ENCODE data around the gene MRPL58. TPM values are rescaled to one million over a fixed set of nuclear protein-coding genes. Genes with fewer than 3 reads are reported as not detected.

The MRPL58 gene
- total and polyA plus RNA-seq, 2 of the 8 experiments (the other 6 are each of a cell fraction or from before 2014, with no cell fraction given) = 43.6 to 49.1 TPM

DNA sequence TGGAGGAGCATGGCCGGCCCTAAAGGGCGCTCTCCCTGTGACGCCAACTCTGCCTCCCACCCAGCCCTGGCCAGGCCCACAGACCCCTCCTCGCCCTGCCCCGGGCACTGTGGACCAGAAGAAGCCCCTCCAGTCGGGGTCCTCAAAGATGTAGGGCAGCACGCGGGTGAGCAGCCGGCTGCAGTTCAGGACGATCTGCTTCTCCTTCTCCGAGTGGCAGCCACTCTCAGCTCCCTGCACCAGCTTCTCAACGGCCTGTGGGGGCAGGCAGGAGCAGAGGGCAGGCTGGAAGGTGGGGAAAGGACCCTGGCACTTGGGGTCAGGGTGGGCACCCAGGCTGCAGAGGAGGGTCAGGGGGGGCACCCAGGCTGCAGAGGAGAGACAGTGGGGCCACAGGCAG, 48.8 kb upstream of the MRPL58 start:
- Histone ChIP-seq H3K9ac (replicated peaks in 1 of 4; ENCODE audit: extremely low read depth in 1 of 4, low read depth in 3 of 4, low read length in 3 of 4) (no peak overlapping the region), H3K79me1 (ENCODE audit: low read depth, low read length) (no peaks in the 10 kb centered on the region), H3K23me2 (ENCODE audit: low read depth, low read length) (0 out of 2 replicates have a peak, but pooled peaks cover 3% of the 10 kb centered on the region), H3K4me2 (ENCODE audit: insufficient read depth in 1 of 2, low read depth in 2 of 2, low read length in 2 of 2) (no peak overlapping the region), H4K91ac (replicated peaks; ENCODE audit: insufficient read length, low read length) (no peak overlapping the region), H3K18ac (ENCODE audit: extremely low read depth, low read length) (no peak overlapping the region), H4K5ac (ENCODE audit: insufficient read length, low read depth, low read length) (no peak overlapping the region), H3K36me3 (ENCODE audit: control insufficient read depth in 2 of 4, insufficient read depth in 4 of 4, low read length in 3 of 4) (no peaks in the 10 kb centered on the region), H4K20me1 (replicated peaks in 1 of 2; ENCODE audit: control insufficient read depth in 1 of 2, insufficient read depth in 2 of 2, low read length in 2 of 2) (peaks cover 0 to 1% of the 10 kb centered on the region in 2 experiments), H4K8ac (ENCODE audit: extremely low read depth, insufficient read depth, low read length) (peak overlapping the region; percentile 82), H2BK20ac (ENCODE audit: low read length) (no peak overlapping the region), H3K79me2 (ENCODE audit: control insufficient read depth in 1 of 2, insufficient read depth in 2 of 2, low read length in 2 of 2) (no peaks in the 10 kb centered on the region), H2AFZ (ENCODE audit: low read length) (no peak overlapping the region), H3K14ac (ENCODE audit: insufficient read length) (no peak overlapping the region), H3K27ac (ENCODE audit: low read depth, low read length) (no peak overlapping the region), H3K23ac (ENCODE audit: insufficient read length) (no peak overlapping the region), H3K9me3 (ENCODE audit: insufficient read depth in 2 of 2, low read depth in 1 of 2, low read length in 1 of 2) (no peaks in the 10 kb centered on the region), H2BK5ac (ENCODE audit: low read depth, low read length) (no peak overlapping the region), H3K4ac (replicated peaks; ENCODE audit: insufficient read length, low read depth, low read length) (no peak overlapping the region), H2AK5ac (ENCODE audit: low read depth, low read length) (no peak overlapping the region), H2BK12ac (ENCODE audit: low read depth, low read length) (no peak overlapping the region), H3K27me3 (replicated peaks in 1 of 4; ENCODE audit: control insufficient read depth in 3 of 4, extremely low read depth in 1 of 4, insufficient read depth in 3 of 4, low read length in 3 of 4) (no peaks in the 10 kb centered on the region), H3K56ac (replicated peaks; ENCODE audit: insufficient read length, low read depth, low read length) (no peak overlapping the region), H2BK15ac (ENCODE audit: low read length) (no peak overlapping the region), H3K4me3 (ENCODE audit: extremely low read depth in 1 of 4, insufficient read depth in 2 of 4, low read depth in 3 of 4, low read length in 4 of 4) (no peak overlapping the region), H3K4me1 (replicated peaks in 1 of 4; ENCODE audit: control insufficient read depth in 3 of 4, insufficient read depth in 4 of 4, low read length in 3 of 4) (peaks cover 0 to 10% (median 7%) of the 10 kb centered on the region in 4 experiments; a peak in 6 of 7 replicates), H2BK120ac (replicated peaks; ENCODE audit: low read depth, low read length) (no peak overlapping the region)
- ChIA-PET CTCF (ENCODE audit: partially characterized antibody) (interaction anchor here (0.5 to 27.2 kb wide), 24 partner anchors 9 to 1417 kb away, joined by 3 to 1072 read pairs (median 4); partner anchors contain the start of genes CDR2L, HID1, MRPL58 and OTOP2), POLR2A (ENCODE audit: partially characterized antibody) (interaction anchor here (0.8 to 1.5 kb wide), 4 partner anchors 24 to 167 kb away, joined by 3 to 9 read pairs (median 4); partner anchors contain the start of genes CDR2L and MRPL58)
- 83% methylated on average over 5 of the region's 12 CpGs; no CpG with 5 or more reads in 1 of the 2 experiments for WGBS, 2 experiments (ENCODE audit: extremely low coverage in 1 of 2, insufficient coverage in 1 of 2, insufficient read length in 1 of 2, insufficient replicate concordance in 2 of 2, low coverage in 1 of 2, low lambda C conversion rate in 2 of 2, missing lambda C conversion rate in 1 of 2)
- FAIRE-seq (no peak), DNase-seq (ENCODE audit: low read depth in 1 of 2, low spot score in 2 of 2) (no peak)
- 0 out of 2 replicates have a peak, but pooled peaks have one; percentile 23 for TF ChIP-seq MAX (IDR thresholded peaks at IDR 0.05)
- no peak for TF ChIP-seq SP4 (IDR thresholded peaks at IDR 0.05; ENCODE audit: low read length)
- peak in 1 of 2 experiments; percentile 14; a peak in 1 of 4 replicates for TF ChIP-seq RAD21 (IDR thresholded peaks at IDR 0.05 in 1 of 2, conservative IDR thresholded peaks at IDR 0.05 in 1 of 2; ENCODE audit: low read depth in 2 of 2, low read length in 2 of 2)
- no peak for TF ChIP-seq TCF12 (IDR thresholded peaks at IDR 0.05; ENCODE audit: low read depth, low read length)
- no peak for TF ChIP-seq SP1 (IDR thresholded peaks at IDR 0.05; ENCODE audit: low read depth, low read length)
- peak; percentile 31 to 61 (median 59); a peak in 3 of 4 replicates for TF ChIP-seq CTCF (IDR thresholded peaks at IDR 0.05; ENCODE audit: control extremely low read depth in 1 of 3, insufficient read depth in 1 of 3, low read depth in 1 of 3, low read length in 3 of 3)
- no peak for TF ChIP-seq SIRT6 (IDR thresholded peaks at IDR 0.05; ENCODE audit: low read length)
- no peak for TF ChIP-seq SUZ12 (IDR thresholded peaks at IDR 0.05; ENCODE audit: low read length)
